B cell (primary cell): ENCODE results near the gene LRRN4CL. TPM values are rescaled to one million over a fixed set of nuclear protein-coding genes. Genes with fewer than 3 reads are reported as not detected.

ENCODE experiments used
- ATAC-seq: fragments of 200-7000 bp; cut with Tn5 transposase; one replicate; pipeline ENCODE4 v1.10.0; 2021; ENCODE audit warnings: low read depth, mild to moderate bottlenecking, moderate number of reproducible peaks, moderate library complexity
- CTCF ChIA-PET: fragments of 350-600 bp; sonication (Branson Sonifier 250); formaldehyde crosslinking; loops from one replicate; lab custom pipeline; 2021; ENCODE audit warnings: antibody characterized with exemption, inconsistent platforms; lab: Charles Lee
- POLR2A ChIA-PET: fragments of 350-600 bp; sonication (Branson Sonifier 250); formaldehyde crosslinking; loops from one replicate; lab custom pipeline; 2021; ENCODE audit warnings: antibody characterized with exemption; lab: Charles Lee
- DNase-seq: peaks from one replicate; pipeline ENCODE4 v3.0.0; 2013
- H2AFZ ChIP-seq: 2 replicates; pipeline ENCODE4 v1.6.1; 2012; ENCODE audit warnings: mild to moderate bottlenecking, low read depth, low read length; ENCODE audit not compliant: insufficient read depth, poor library complexity, severe bottlenecking
- H3K27ac ChIP-seq, 2 donors: 1 replicate in 1 of 2; 2 replicates in 1 of 2; pipeline ENCODE4 v1.5.1; 2012 to 2013; ENCODE audit warnings: low read length in 2 of 2, mild to moderate bottlenecking in 2 of 2, moderate library complexity in 1 of 2
- H3K27me3 ChIP-seq, 4 experiments: fragments of 200-600 bp in 1 of 4; sonication (generic) in 1 of 4; replicated peaks in 1 of 4; 1 replicate in 2 of 4; 2 replicates in 2 of 4; pipeline versions ENCODE4 v1.6.1 to v1.7.0; 2013 to 2016; ENCODE audit warnings: low read length in 3 of 4, mild to moderate bottlenecking in 2 of 4, mixed read lengths in 1 of 4, moderate library complexity in 1 of 4; ENCODE audit not compliant: insufficient read depth in 4 of 4, control insufficient read depth in 3 of 4; ENCODE audit errors: control extremely low read depth in 1 of 4
- H3K36me3 ChIP-seq, 2 experiments: replicated peaks in 1 of 2; 1 replicate in 1 of 2; 2 replicates in 1 of 2; pipeline versions ENCODE4 v1.6.1 to v1.7.1; 2013; ENCODE audit warnings: low read length in 1 of 2; ENCODE audit not compliant: insufficient read depth in 2 of 2, control insufficient read depth in 1 of 2; ENCODE audit errors: control extremely low read depth in 1 of 2, extremely low read depth in 1 of 2
- H3K4me1 ChIP-seq, 2 donors: fragments of 200-600 bp in 1 of 2; sonication (generic) in 1 of 2; 1 replicate in 1 of 2; 2 replicates in 1 of 2; pipeline versions ENCODE4 v1.5.1 to v1.6.1; 2013 to 2017; ENCODE audit warnings: low read length in 2 of 2; ENCODE audit not compliant: control insufficient read depth in 2 of 2, insufficient read depth in 2 of 2
- H3K4me2 ChIP-seq: replicated peaks from 2 replicates; pipeline ENCODE3; 2012; ENCODE audit warnings: mild to moderate bottlenecking, low read depth, low read length; ENCODE audit not compliant: poor library complexity, severe bottlenecking
- H3K4me3 ChIP-seq, 5 experiments: fragments of 200-600 bp in 1 of 5; sonication (generic) in 1 of 5; 1 replicate in 3 of 5; 2 replicates in 2 of 5; pipeline versions ENCODE4 v1.5.1 to v1.7.0; 2011 to 2016; ENCODE audit warnings: low read length in 4 of 5, mild to moderate bottlenecking in 4 of 5, low read depth in 2 of 5, control low read depth in 1 of 5, moderate library complexity in 1 of 5; ENCODE audit not compliant: insufficient read depth in 1 of 5; ENCODE audit errors: control extremely low read depth in 1 of 5, extremely low read depth in 1 of 5
- H3K79me2 ChIP-seq: fragments of 200-600 bp; sonication (generic); one replicate; pipeline ENCODE4 v1.6.0; 2016; ENCODE audit warnings: low read length; ENCODE audit not compliant: control insufficient read depth, insufficient read depth
- H3K9ac ChIP-seq: fragments of 200-600 bp; sonication (generic); 2 replicates; pipeline ENCODE4 v1.6.1; 2017; ENCODE audit warnings: mild to moderate bottlenecking, low read length, moderate library complexity
- H3K9me3 ChIP-seq, 3 donors: one replicate each; pipeline versions ENCODE4 v1.6.1 to v1.7.1; 2013; ENCODE audit warnings: low read length in 2 of 3; ENCODE audit not compliant: control insufficient read depth in 2 of 3, insufficient read depth in 1 of 3; ENCODE audit errors: control extremely low read depth in 1 of 3
- H4K20me1 ChIP-seq: 2 replicates; pipeline ENCODE4 v1.6.0; 2012; ENCODE audit warnings: mild to moderate bottlenecking, low read length; ENCODE audit not compliant: insufficient read depth, control insufficient read depth, poor library complexity, severe bottlenecking
- H3K27ac Mint-ChIP-seq: one replicate; pipeline ENCODE4 v1.8.0; 2021; ENCODE audit warnings: mixed read lengths
- H3K27me3 Mint-ChIP-seq: one replicate; pipeline ENCODE4 v1.8.0; 2021; ENCODE audit warnings: mixed read lengths
- H3K4me1 Mint-ChIP-seq: one replicate; pipeline ENCODE4 v1.8.0; 2021; ENCODE audit warnings: mixed read lengths
- H3K4me3 Mint-ChIP-seq: one replicate; pipeline ENCODE4 v1.8.0; 2021; ENCODE audit warnings: mixed read lengths
- H3K9me3 Mint-ChIP-seq: one replicate; pipeline ENCODE4 v1.8.0; 2022; ENCODE audit warnings: mixed read lengths; ENCODE audit not compliant: insufficient read depth
- CTCF ChIP-seq: fragments of 200-600 bp; IDR thresholded peaks from one replicate; pipeline ENCODE4 v1.8.0; 2022; ENCODE audit warnings: antibody characterized with exemption, mild to moderate bottlenecking
- EZH2 ChIP-seq: IDR thresholded peaks from 2 replicates; pipeline ENCODE4 v1.6.1; 2012; ENCODE audit warnings: borderline replicate concordance, low read depth, mild to moderate bottlenecking, moderate library complexity, low read length; ENCODE audit not compliant: insufficient read depth, poor library complexity, severe bottlenecking
- WGBS: methylation state at CpG from one replicate; pipeline ENCODE4 v1.1.5; 2013; ENCODE audit warnings: missing lambda C conversion rate; ENCODE audit not compliant: insufficient coverage; 5-methylcytosine and 5-hydroxymethylcytosine counted together
- intact Hi-C: fragments of 100-400 bp; cut with micrococcal nuclease; formaldehyde crosslinking; loops from one replicate; pipeline ENCODE4 v1.10.0; 2022
- polyA plus RNA-seq: library from polyadenylated mRNA; depleted of rRNA; stranded (reverse); fragments of >200 nt; gene quantifications from 2 replicates; pipeline ENCODE4 v1.2.3, GENCODE V29; 2012
- total RNA-seq, 2 donors: library from RNA; stranded (reverse); fragments of 120-200 nt in 1 of 2; gene quantifications; 1 replicate in 1 of 2; 2 replicates in 1 of 2; pipeline versions ENCODE4 v1.2.3 to v1.2.4, GENCODE V29; 2013 to 2022

Gene LRRN4CL
- total and polyA plus RNA-seq, 2 donors (not counting 1 experiment from before 2014, with no cell fraction given), result 0.03 to 0.25 TPM

- H3K27ac Mint-ChIP-seq, result peak within 1 kb of the TSS; percentile 99
- H3K4me2 ChIP-seq, result peak within 1 kb of the TSS; percentile 91
- peaks cover 81% of the 10 kb centered on the region for H3K79me2 ChIP-seq
- peaks cover 5 to 19% of the 10 kb centered on the region in 2 experiments for H3K36me3 ChIP-seq
- under 1% methylated on average over 16 of the region's 29 CpGs for WGBS
- ATAC-seq, result peak; percentile 31
- no peaks in the 10 kb centered on the region for H3K27me3 ChIP-seq
- H3K4me1 ChIP-seq, result peaks cover 37 to 41% of the 10 kb centered on the region in 2 donors
- peak within 1 kb of the TSS; percentile 96 to 100 (median 99) for H3K4me3 ChIP-seq
- DNase-seq, result peak; percentile 93
- peak within 1 kb of the TSS; percentile 95 for H3K4me3 Mint-ChIP-seq
- intact Hi-C loops, result loop anchor here (1.0 kb wide), 4 partner anchors 33 to 75 kb away; partner anchors contain the start of genes INTS5, POLR2G and TAF6L
- peaks cover 52% of the 10 kb centered on the region for H4K20me1 ChIP-seq
- peak within 1 kb of the TSS; percentile 93 for H3K9ac ChIP-seq
- ChIA-PET CTCF (interaction anchor here (0.7 to 5.5 kb wide), 13 partner anchors 22 to 153 kb away, joined by 3 to 34 read pairs (median 5); partner anchors contain the start of genes B3GAT3, BSCL2, SLC3A2 and TEX54), POLR2A (interaction anchor here (0.7 to 4.9 kb wide), 12 partner anchors 15 to 153 kb away, joined by 3 to 75 read pairs (median 14); partner anchors contain the start of genes BSCL2, C11orf98, CSKMT and GNG3)
- TF ChIP-seq CTCF (no peak), EZH2 (no peak)
- peak within 1 kb of the TSS; percentile 90 to 91 for H3K27ac ChIP-seq
- no peaks in the 10 kb centered on the region for H3K9me3 Mint-ChIP-seq
- no peaks in the 10 kb centered on the region for H3K9me3 ChIP-seq
- peak within 1 kb of the TSS; percentile 91 for H2AFZ ChIP-seq
- H3K27me3 Mint-ChIP-seq, result no peaks in the 10 kb centered on the region
- peaks cover 53% of the 10 kb centered on the region for H3K4me1 Mint-ChIP-seq
Measured at GRCh38 chr11:62728171-62728988, 39.0 kb upstream of the LRRN4CL start, which contains the start of gene TTC9C. TSS of gene TTC9C (plus strand) at chr11:62728486. CDS start at chr11:62728849, 363 bp downstream.
